GDM1 (cell line): ENCODE measurements around the gene SLC35G6.
"Not testable (repeated sequence)": the region's sequence is repeated elsewhere in the genome, so short reads cannot be mapped to it uniquely, and the experiment has no call there.

Experiments used
- DNase-seq: peaks from one replicate; lab custom pipeline; 2025; lab: John Stamatoyannopoulos, UW

SLC35G6 gene

GRCh38 chr17:7460850-7461660, 20.2 kb upstream of the SLC35G6 start:
- no peak for DNase-seq

DNA sequence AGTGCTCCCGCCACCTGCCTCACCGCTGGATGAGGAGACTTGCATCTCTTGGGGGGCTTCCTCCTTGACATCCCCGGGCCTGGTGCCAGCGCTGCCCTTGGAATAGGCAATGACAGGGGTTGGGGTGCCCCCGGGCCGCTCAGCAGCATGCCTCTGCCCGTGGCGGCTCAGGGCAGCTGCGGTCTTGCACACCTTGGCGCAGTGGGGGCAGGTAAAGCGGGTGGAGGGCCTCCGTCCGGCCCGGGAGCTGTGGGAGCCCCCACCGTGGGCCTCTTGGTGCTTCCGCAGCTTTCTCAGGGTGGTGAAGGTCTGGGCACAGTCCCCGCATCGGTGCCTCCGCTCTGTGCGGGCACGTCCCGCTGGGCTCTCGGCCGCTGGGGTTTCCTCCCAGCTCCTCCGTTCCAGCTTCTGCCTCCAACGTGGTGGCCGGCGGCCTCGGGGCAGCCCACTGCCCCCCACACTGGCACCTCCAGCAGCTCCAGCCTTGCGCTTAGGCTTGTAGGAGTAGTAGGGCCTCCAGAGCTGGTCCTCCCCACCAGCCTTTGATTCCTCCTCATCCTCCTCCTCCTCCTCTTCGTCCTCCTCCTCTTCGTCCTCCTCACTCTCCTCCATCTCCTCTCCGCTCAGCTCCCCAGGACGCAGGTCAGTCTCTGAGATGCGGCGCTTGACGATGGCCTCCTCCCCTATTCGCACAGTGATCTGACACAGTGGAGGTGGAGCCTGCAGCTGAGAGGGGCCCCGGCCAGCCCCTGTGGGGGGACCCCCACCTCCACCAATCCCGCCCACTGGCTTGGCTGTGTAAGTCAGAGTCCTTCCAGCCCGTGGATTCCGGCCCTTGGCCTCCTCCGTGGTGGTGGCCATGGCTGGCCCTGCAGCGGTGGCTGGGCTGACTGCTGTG, 18.5 kb upstream of the SLC35G6 start:
- no peak for DNase-seq

DNA sequence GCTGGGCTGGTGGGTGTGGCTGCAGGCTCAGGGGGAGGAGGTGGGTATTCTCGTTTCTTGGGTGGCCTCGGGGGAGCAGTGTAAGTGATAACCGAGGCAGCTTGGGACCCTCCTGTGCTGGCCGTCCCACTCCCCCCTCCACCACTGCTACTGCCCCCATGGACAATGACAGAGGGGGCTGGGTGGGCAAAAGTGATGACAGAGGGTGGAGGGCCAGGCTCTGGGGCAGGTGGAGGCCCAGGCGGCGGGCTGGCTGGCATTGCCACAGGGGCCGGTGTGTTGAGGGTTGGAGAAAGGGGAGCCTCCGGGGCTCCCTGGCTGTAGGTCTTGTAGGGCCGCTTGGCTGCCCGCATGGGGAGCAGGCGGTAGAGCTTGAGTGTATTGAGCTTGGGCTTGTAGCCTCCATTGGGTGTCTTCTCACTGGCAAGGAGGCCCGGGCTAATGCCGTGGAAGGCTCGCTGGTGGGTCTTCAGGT, 17.8 kb upstream of the SLC35G6 start:
- DNase-seq = no peak

- DNase-seq = no peak
Measured at GRCh38 chr17:7464081-7464480, 17.2 kb upstream of the SLC35G6 start.

DNA sequence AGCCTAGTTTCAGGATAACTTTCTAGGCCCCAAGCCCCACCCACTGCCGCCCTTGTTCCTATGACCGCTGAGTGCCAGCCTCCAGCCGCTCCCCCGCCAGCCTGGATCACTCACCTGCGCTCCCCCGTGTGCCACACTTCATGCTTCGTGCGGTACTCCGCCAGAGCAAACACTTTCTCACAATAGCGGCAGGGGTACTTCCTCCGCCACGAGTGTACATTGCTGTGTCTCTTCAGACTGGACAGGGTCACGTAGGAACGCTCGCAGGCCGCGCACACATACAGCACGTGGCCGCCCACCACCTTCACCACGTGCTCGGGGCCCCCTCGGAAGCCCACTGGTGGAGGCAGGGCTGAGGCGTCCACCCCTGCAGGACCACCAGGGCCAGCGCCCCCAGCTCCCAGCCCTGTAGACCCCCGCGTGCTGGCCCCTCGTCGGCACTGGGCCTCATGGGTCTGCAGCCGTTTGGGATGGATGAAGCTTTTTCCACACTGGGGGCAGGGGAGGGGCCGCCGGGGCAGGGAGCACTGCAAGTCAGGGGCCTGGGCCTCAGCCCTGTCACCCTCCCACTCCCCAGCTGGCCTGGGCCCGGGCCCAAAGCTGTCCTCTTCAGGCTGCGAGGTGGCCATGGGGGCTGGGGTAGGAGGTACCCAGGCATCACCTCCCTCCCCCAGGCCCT, 15.5 kb upstream of the SLC35G6 start:
- no peak for DNase-seq

DNA sequence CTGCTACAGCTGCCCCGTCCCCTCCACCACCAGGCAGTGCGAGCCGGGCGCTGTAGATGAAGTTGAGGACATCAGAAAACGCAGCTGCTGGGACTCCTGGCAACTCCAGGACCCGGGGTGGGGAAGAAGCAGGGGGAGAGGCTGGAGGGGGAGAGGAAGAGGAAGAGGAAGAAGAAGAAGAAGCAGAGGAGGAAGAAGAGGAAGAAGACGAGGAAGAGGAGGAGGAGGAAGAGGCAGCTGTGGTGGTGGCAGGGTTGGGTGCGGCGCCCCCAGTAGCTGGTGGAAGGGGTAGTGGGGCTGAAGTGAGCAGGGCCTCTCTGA, 15.0 kb upstream of the SLC35G6 start:
- no peak for DNase-seq

DNA sequence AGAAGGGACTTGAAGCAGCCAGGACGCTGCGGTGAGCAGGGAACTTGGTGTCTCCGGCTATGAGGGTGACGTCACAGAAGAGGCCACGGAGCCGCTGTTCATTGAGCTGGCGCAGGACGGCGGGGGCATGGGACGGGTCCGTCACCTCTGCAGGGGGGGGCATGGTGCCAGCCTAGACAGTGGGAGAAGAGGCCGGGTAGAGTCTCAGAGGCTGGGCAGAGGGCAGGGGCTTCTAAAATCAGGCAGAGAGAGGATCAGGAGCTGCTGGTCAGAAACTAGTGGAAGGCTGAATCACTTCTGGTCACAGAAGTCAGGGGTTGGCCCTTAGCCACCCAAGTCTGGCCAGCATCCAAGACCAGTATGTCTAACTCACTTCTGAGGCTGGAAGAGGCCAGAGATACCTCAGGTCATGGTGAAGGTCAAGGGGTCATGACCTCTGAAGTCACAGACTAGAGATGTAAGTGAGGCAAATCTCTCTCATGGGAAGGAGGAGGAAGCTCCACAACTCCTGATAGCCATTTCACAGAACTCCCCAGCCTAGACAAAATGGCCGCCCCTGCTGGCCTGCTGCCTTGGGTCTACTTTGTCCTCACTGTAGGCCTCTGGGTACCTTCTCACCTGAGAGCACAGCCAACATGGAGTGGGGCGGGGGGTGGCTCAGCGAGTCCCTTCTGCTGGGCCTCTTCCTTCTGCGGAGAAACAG, 14.5 kb upstream of the SLC35G6 start:
- DNase-seq = no peak

DNA sequence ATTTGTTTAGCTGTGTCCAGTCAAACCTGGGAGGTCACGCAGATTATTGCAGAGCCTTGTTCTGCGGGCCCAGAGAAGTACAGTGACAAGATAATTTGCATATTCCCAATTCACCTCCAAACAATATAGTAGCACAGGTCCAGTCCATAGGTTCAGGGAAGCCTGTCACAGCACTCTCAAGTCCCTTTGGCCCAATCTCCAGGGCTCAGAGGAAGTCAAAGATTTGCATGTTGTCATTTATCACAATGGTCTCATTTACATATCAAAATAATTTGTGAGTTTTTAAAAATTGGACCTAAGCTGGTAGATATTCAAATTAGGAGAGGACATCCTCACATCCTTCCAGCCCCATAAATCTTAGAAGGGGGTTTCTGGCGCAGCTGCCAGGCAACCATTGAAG, 13.7 kb upstream of the SLC35G6 start:
- no peak for DNase-seq

- no peak for DNase-seq
Measured at GRCh38 chr17:7468290-7468689, 13.0 kb upstream of the SLC35G6 start.

- DNase-seq = no peak
Measured at GRCh38 chr17:7468804-7469389, 12.3 kb upstream of the SLC35G6 start.

DNA sequence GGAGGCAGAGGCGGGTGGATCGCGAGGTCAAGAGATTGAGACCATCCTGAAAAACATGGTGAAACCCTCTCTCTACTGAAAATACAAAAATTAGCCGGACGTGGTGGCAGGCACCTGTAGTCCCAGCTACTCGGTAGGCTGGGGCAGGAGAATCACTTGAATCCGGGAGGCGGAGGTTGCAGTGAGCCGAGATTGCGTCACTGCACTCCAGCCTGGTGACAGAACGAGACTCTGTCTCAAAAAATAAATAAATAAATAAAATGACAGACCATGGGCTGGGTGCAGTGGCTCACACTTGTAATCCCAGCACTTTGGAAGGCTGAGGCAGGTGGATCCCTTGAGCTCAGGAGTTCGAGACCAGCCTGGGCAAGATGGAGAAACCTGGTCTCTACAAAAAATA, 11.4 kb upstream of the SLC35G6 start:
- not testable (repeated sequence) for DNase-seq

DNA sequence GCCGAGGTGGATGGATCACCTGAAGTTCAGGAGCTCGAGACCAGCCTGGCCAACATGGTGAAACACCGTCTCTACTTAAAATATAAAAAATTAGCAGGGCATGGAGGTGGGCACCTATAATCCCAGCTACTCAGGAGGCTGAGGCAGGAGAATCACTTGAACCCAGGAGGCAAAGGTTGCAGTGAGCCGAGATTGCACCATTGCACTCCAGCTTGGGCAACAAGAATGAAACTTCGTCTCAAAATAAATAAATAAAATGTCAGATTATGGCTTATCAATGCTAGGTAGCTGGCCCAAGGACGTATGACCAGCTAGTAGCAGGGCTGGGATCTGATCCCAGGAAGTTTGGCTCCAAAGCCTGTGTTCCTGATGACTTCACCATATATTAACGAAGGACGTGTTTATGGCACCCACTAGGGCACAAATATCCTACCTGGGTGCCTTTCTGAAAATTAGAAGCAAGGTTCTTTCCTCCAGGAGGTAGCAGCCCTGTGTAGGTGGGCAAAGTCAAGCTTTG, 10.7 kb upstream of the SLC35G6 start:
- DNase-seq = not testable (repeated sequence)

- DNase-seq = no peak
Measured at GRCh38 chr17:7471729-7472128, 9.5 kb upstream of the SLC35G6 start.

GRCh38 chr17:7474767-7475166, 6.5 kb upstream of the SLC35G6 start:
- DNase-seq = not testable (repeated sequence)

- no peak for DNase-seq
Measured at GRCh38 chr17:7475764-7476422, 5.4 kb upstream of the SLC35G6 start.

GRCh38 chr17:7476494-7476893, 4.8 kb upstream of the SLC35G6 start:
- no peak for DNase-seq

DNA sequence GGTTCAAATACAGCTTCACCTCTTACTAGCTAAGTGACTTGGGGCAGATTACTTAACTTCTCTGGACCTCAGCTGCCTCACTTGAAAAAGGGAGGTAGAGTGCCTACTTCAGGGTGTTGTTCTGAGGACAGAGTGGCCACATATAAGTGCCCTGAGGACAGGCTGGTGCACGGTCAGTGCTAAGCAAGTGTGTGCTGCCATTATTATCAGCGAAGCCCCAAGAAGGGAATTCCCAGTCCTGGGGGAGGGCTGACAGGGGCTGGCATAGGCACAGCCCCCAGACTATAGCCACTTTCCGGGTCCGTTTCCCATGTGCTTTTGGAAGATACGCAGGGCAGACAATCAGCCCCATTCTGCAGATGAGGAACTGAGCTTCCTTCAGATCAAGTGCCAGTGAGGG, 4.3 kb upstream of the SLC35G6 start:
- DNase-seq = no peak

- DNase-seq = no peak
Measured at GRCh38 chr17:7477392-7478275, 3.6 kb upstream of the SLC35G6 start.

DNA sequence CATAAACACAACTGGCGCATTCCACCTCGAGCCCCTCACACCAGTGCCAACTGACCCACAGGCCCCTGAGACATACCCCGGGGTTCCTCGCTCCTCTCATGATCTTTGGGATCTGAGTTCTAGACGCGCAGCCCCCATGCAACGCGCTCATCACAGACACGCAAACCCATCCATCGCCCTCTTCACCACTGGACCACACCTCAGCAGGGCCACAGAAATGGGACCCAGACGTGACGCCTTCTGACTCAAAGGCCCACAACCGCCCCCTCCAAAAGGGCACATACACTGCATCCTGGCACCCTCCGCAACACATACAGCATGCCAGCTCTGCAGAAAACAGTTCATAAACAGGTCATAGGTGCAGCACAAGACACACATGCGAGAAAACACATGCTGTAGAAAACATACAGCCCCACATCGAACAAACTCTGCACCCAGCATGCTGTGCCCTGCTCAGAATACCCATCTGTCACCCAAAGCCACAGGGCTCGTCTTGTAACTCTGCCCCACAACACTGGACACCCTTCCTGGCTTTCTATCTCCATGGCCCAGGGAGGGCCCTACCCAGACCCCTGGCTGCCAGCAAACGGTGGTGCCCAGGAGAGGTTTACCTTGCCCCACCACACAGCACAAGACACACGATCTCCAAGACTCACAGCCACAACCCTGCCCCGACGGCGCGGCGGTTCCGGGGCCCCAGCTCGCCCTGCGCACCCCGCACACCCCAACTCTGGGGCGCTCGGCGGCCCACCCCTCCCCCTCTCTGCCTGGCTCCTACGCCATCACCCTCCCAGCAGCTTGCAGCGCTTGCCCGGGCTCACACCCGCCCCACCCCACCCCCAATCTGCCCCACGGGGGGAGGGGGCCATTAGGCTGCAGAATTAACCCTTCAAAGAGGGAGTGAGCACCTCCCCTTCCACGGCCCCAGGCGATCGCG, 2.7 kb upstream of the SLC35G6 start:
- DNase-seq = no peak
